Fibroblast of lung (primary cell): Measurements from ENCODE around the gene ZNF521. TPM values are rescaled to one million over a fixed set of nuclear protein-coding genes. Genes with fewer than 3 reads are reported as not detected.

Experiments used
- DNase-seq, 2 donors: peaks; one replicate each; pipeline versions ENCODE4 v3.0.0 to v3.0.0-alpha.2; 2010; ENCODE audit warnings: low read depth in 2 of 2
- H2AFZ ChIP-seq: 2 replicates; pipeline ENCODE4 v1.5.1; 2012; ENCODE audit warnings: low read length, control low read depth, inconsistent platforms
- H3K27ac ChIP-seq: 2 replicates; pipeline ENCODE4 v1.5.1; 2011; ENCODE audit warnings: low read length, control low read depth; ENCODE audit not compliant: insufficient read depth
- H3K27me3 ChIP-seq: 2 replicates; pipeline ENCODE4 v1.5.1; 2011; ENCODE audit warnings: mild to moderate bottlenecking, low read length; ENCODE audit not compliant: control insufficient read depth, insufficient read depth
- H3K36me3 ChIP-seq: 2 replicates; pipeline ENCODE4 v1.5.1; 2011; ENCODE audit warnings: low read length; ENCODE audit not compliant: control insufficient read depth, insufficient read depth
- H3K4me1 ChIP-seq: 2 replicates; pipeline ENCODE4 v1.5.1; 2011; ENCODE audit warnings: low read length; ENCODE audit not compliant: control insufficient read depth, insufficient read depth; ENCODE audit errors: extremely low read depth
- H3K4me2 ChIP-seq: 2 replicates; pipeline ENCODE4 v1.5.1; 2011; ENCODE audit warnings: low read length, control low read depth; ENCODE audit not compliant: insufficient read depth; ENCODE audit errors: extremely low read depth
- H3K4me3 ChIP-seq, 4 experiments: fragments of 200-600 bp in 1 of 4; sonication (generic) in 1 of 4; replicated peaks in 1 of 4; 2 replicates each; pipeline ENCODE4 v1.5.1; 2011 to 2016; ENCODE audit warnings: low read length in 4 of 4, low read depth in 3 of 4, mild to moderate bottlenecking in 3 of 4, control low read depth in 2 of 4, inconsistent platforms in 1 of 4, mixed read lengths in 1 of 4; ENCODE audit not compliant: insufficient read depth in 1 of 4; ENCODE audit errors: control extremely low read depth in 1 of 4
- H3K79me2 ChIP-seq: 2 replicates; pipeline ENCODE4 v1.5.1; 2012; ENCODE audit warnings: mild to moderate bottlenecking, low read length, inconsistent platforms; ENCODE audit not compliant: control insufficient read depth, insufficient read depth
- H3K9ac ChIP-seq: 2 replicates; pipeline ENCODE4 v1.5.1; 2011; ENCODE audit warnings: mild to moderate bottlenecking, low read length, control low read depth; ENCODE audit not compliant: insufficient read depth
- H3K9me3 ChIP-seq: 2 replicates; pipeline ENCODE4 v1.5.1; 2012; ENCODE audit warnings: low read depth, low read length; ENCODE audit not compliant: control insufficient read depth, insufficient read depth
- H4K20me1 ChIP-seq: 2 replicates; pipeline ENCODE4 v1.5.1; 2011; ENCODE audit warnings: low read length; ENCODE audit not compliant: control insufficient read depth, insufficient read depth; ENCODE audit errors: extremely low read depth
- CTCF ChIP-seq, 2 donors: IDR thresholded peaks in 1 of 2; conservative IDR thresholded peaks in 1 of 2; 1 replicate in 1 of 2; 2 replicates in 1 of 2; pipeline ENCODE4 v1.5.1; 2011 to 2012; ENCODE audit warnings: low read length in 2 of 2, control low read depth in 1 of 2, inconsistent platforms in 1 of 2, low read depth in 1 of 2, mild to moderate bottlenecking in 1 of 2
- EZH2 ChIP-seq: IDR thresholded peaks from 2 replicates; pipeline ENCODE4 v1.5.1; 2012; ENCODE audit warnings: low read length, control low read depth, mild to moderate bottlenecking; ENCODE audit errors: missing control alignments
- polyA plus RNA-seq, 2 donors: library from polyadenylated mRNA; depleted of rRNA in 1 of 2; stranded (reverse) in 1 of 2; unstranded in 1 of 2; fragments of >200 nt; gene quantifications; 2 replicates each; pipeline ENCODE4 v1.2.1, GENCODE V29; 2011 to 2012; ENCODE audit warnings: missing spikeins in 1 of 2
- total RNA-seq: library from RNA; depleted of rRNA; stranded (reverse); fragments of >200 nt; gene quantifications from 2 replicates; pipeline ENCODE4 v1.2.1, GENCODE V29; 2014

The ZNF521 gene
- total and polyA plus RNA-seq, 2 donors (not counting 1 experiment from before 2014, with no cell fraction given) = 25.2 to 43.6 TPM

- Histone ChIP-seq H3K9ac (no peak overlapping the region), H3K9me3 (no peaks in the 10 kb centered on the region), H2AFZ (no peak overlapping the region), H3K4me3 (no peak overlapping the region), H4K20me1 (no peaks in the 10 kb centered on the region), H3K4me2 (no peak overlapping the region), H3K36me3 (no peaks in the 10 kb centered on the region), H3K27me3 (no peaks in the 10 kb centered on the region), H3K27ac (no peak overlapping the region), H3K79me2 (no peaks in the 10 kb centered on the region), H3K4me1 (no peaks in the 10 kb centered on the region)
- TF ChIP-seq EZH2 = no peak
- no peak for TF ChIP-seq CTCF (conservative IDR thresholded peaks at IDR 0.05 in 1 of 2, IDR thresholded peaks at IDR 0.05 in 1 of 2; ENCODE audit: low read depth in 1 of 2, low read length in 2 of 2)
- no peak for DNase-seq
These were observed 175.4 kb downstream of the ZNF521 start for GRCh38 chr18:25176518-25177042.

- Histone ChIP-seq H3K4me1 (no peaks in the 10 kb centered on the region), H3K9ac (no peak overlapping the region), H3K79me2 (no peaks in the 10 kb centered on the region), H3K4me3 (no peak overlapping the region), H3K9me3 (no peaks in the 10 kb centered on the region), H3K27ac (no peak overlapping the region), H3K4me2 (no peak overlapping the region), H3K27me3 (no peaks in the 10 kb centered on the region), H3K36me3 (no peaks in the 10 kb centered on the region), H4K20me1 (no peaks in the 10 kb centered on the region), H2AFZ (no peak overlapping the region)
- no peak for DNase-seq
- no peak for TF ChIP-seq CTCF (conservative IDR thresholded peaks at IDR 0.05 in 1 of 2, IDR thresholded peaks at IDR 0.05 in 1 of 2; ENCODE audit: low read depth in 1 of 2, low read length in 2 of 2)
- no peak for TF ChIP-seq EZH2
These were observed 176.1 kb downstream of the ZNF521 start for GRCh38 chr18:25175558-25176517.

- no peaks in the 10 kb centered on the region for H3K36me3 ChIP-seq
- H3K4me2 ChIP-seq = no peak overlapping the region
- no peak overlapping the region for H3K4me3 ChIP-seq
- no peak for DNase-seq
- no peak overlapping the region for H3K27ac ChIP-seq
- H3K27me3 ChIP-seq = no peaks in the 10 kb centered on the region
- no peaks in the 10 kb centered on the region for H3K9me3 ChIP-seq
- no peak for TF ChIP-seq EZH2
- TF ChIP-seq CTCF (conservative IDR thresholded peaks at IDR 0.05 in 1 of 2, IDR thresholded peaks at IDR 0.05 in 1 of 2; ENCODE audit: low read depth in 1 of 2, low read length in 2 of 2) = no peak
- no peak overlapping the region for H3K9ac ChIP-seq
- no peaks in the 10 kb centered on the region for H3K79me2 ChIP-seq
- no peaks in the 10 kb centered on the region for H4K20me1 ChIP-seq
- H3K4me1 ChIP-seq = peaks cover 4% of the 10 kb centered on the region
- no peak overlapping the region for H2AFZ ChIP-seq
These were observed 177.6 kb downstream of the ZNF521 start for GRCh38 chr18:25174324-25174723.
